ENCODE measurements around the gene LMOD1. TPM values are rescaled to one million over a fixed set of nuclear protein-coding genes. Genes with fewer than 3 reads are reported as not detected.

Gene LMOD1
- not detected in 5 replicates for total RNA-seq (2022; extraction: Qiagen RNA extraction)

DNA sequence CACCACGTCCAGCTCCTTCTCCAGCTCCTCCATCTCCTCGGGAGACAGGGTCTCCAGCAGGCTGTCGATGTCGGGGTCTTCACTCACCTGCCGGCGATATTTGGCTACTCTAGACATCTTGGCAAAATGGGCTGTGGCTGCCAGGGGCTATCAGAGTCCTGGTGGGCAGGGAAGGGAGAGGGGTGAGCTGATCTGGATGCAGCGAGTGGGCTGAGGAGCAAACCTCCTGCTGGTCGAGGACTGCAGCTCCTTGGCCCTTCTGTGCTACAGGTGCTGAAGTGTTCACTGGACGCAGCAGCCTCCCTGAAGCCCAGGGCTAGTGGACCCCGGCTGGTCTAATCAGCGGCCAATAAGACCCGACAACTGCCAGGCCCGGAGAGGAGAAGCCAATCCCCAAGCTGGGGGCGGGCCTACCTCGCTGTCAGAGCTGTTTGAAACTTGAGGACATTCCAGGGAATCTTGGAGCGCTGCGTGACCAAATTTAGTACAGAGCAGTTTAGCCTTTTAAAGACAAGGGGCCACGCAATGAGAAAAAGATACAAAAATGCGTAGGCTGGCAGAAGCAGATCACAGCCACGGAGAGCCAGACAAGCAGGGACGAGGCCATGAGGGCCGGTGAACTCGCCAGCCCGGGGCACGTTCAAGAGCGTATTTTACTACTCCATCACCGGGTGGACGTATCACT lies at the start of gene LMOD1:
LMOD1 (minus strand) TSS at position 325 of the 685 bp plus-strand sequence; CDS start at position 117, 208 bp downstream.

DNA sequence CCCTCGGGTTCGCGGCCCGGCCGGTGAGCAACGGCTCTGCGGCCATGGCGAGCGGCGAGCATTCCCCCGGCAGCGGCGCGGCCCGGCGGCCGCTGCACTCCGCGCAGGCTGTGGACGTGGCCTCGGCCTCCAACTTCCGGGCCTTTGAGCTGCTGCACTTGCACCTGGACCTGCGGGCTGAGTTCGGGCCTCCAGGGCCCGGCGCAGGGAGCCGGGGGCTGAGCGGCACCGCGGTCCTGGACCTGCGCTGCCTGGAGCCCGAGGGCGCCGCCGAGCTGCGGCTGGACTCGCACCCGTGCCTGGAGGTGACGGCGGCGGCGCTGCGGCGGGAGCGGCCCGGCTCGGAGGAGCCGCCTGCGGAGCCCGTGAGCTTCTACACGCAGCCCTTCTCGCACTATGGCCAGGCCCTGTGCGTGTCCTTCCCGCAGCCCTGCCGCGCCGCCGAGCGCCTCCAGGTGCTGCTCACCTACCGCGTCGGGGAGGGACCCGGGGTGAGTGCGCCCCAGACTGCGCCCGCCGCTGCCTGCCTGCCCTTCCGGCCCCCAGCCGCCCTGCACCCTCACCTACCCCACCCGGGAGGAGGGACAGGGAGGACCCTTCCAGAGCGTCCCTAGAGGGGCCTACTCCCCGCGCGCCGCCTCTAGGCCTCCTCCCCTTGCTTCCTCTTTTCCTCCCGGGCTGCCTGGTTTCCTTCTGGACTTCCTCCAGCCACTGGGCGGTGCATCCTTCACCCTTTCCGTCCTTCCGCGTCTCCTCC lies 36.5 kb upstream of the LMOD1 start, which contains the start of gene RNPEP:
RNPEP (plus strand) TSS at position 26 of the 757 bp plus-strand sequence; CDS start at position 45, 19 bp downstream.

DNA sequence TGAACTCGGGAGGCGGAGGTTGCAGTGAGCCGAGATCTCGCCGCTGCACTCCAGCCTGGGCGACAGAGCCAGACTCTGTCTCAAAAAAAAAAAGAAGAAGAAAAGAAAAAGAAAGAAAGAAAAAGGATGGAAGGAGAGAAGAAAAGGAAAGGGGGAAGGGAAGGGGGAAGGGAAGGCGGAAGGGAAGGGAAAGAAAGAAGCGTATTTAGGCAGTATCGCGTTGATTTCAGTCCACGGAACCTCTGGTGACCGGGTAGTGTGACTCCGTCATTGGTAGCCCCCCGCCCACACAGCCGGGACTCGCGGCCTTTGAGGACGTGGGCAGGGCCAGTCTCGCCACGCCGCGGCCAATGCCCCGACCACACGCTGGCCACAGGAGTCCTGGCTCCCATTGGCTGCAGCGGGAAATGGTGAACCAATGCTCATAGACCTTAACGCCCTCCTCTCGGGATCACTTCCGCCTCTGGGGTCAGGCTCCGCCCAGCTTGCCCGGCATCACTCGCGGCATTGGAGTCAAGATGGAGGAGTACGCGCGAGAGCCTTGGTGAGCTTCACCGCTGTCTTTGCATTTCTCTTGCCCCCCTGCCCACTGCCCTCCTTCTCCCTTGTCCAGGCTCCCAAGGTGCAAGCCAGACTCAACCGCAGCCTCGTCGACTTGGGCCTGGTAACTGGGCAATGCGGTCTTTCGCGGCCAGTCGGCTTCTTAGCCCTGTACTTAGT lies 8.8 kb upstream of the LMOD1 start, which contains the start of gene TIMM17A:
TIMM17A (plus strand) TSS at position 495 of the 720 bp plus-strand sequence; CDS start at position 519, 24 bp downstream.

DNA sequence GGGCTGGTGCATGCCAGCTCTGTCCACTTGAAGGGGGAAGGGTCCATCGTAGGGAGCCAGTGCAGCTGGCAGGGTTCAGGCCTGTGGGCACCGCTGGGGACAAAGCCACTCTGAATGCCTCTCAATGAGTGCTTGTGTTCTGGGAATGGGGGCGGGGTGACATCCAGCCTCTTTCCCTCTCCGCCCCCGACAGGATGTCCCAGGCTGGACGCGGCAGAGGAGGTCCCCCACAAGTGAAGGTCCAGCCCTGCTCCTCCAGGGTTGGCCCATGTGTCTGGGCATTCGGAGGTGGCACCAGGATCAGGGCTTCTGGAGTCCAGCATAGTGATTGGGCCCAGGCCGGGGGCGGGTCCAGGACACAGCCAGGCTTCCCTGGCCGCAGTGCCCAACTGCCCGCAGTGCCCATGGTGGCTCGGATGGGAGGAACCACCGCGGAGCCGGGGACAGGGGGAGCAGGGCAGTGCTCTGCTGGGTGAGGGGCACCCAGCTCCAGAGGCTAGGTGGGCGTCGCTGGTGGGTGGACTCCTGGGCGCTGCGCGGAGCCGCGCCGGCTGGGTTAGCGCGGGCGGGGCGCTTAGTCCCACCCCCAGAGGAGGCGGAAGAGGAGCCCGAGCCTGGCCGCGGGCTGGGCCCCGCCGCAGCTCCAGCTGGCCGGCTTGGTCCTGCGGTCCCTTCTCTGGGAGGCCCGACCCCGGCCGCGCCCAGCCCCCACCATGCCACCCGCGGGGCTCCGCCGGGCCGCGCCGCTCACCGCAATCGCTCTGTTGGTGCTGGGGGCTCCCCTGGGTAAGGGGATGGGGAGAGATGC lies 57.9 kb downstream of the LMOD1 start, which contains the start of gene SHISA4:
SHISA4 (plus strand) TSS at position 617 of the 808 bp plus-strand sequence; CDS start at position 714, 97 bp downstream.

Other genes starting within 250 kb of the LMOD1 start
- 24.6 to 46.6 TPM (median 40.9 TPM) in 5 replicates for gene IPO9, start 117.4 kb downstream of the LMOD1 start, total RNA-seq (2022; extraction: Qiagen RNA extraction)
- 11.4 to 19.2 TPM (median 17.3 TPM) in 5 replicates for gene SHISA4, start 57.6 kb downstream of the LMOD1 start, total RNA-seq (2022; extraction: Qiagen RNA extraction)
- gene TIMM17A, start 9.0 kb upstream of the LMOD1 start, total RNA-seq (2022; extraction: Qiagen RNA extraction), result 90.0 to 141 TPM (median 97.7 TPM) in 5 replicates
- gene RNPEP, start 36.1 kb upstream of the LMOD1 start, total RNA-seq (2022; extraction: Qiagen RNA extraction), result 82.5 to 87.8 TPM (median 87.2 TPM) in 5 replicates
- 126 to 195 TPM (median 182 TPM) in 5 replicates for gene ELF3, start 64.0 kb upstream of the LMOD1 start, total RNA-seq (2022; extraction: Qiagen RNA extraction)
- gene GPR37L1, start 176.4 kb upstream of the LMOD1 start, total RNA-seq (2022; extraction: Qiagen RNA extraction), result 0.10 to 0.16 TPM (median 0.15 TPM) in 5 replicates
- gene ARL8A, start 198.2 kb upstream of the LMOD1 start, total RNA-seq (2022; extraction: Qiagen RNA extraction), result 44.7 to 57.5 TPM (median 49.9 TPM) in 5 replicates
- gene PTPN7, start 214.1 kb upstream of the LMOD1 start, total RNA-seq (2022; extraction: Qiagen RNA extraction), result not detected in 5 replicates
- gene LGR6, start 247.3 kb upstream of the LMOD1 start, total RNA-seq (2022; extraction: Qiagen RNA extraction), result 0.43 to 0.93 TPM (median 0.71 TPM) in 5 replicates